Superior temporal gyrus (tissue), 1 donor: Measurements from ENCODE around the gene METTL4.

ENCODE experiments used
- DNase-seq: peaks from one replicate; pipeline ENCODE4 v3.0.0-alpha.2; 2016; ENCODE audit errors: extremely low spot score

METTL4 gene

GRCh38 chr18:2571200-2572170, at the start of gene METTL4, which contains the start of gene NDC80:
Gene METTL4 (minus strand): TSS chr18:2571505. CDS start chr18:2567216, 4,289 bp downstream.
Gene NDC80 (plus strand): TSS chr18:2571557. CDS start chr18:2572986, 1,429 bp downstream.
- peak; percentile 93 for DNase-seq

GRCh38 chr18:2618009-2618408, 46.7 kb upstream of the METTL4 start:
- no peak for DNase-seq

- no peak for DNase-seq
These were observed 46.2 kb upstream of the METTL4 start for GRCh38 chr18:2617401-2617998.

- DNase-seq: no peak
These were observed 41.7 kb upstream of the METTL4 start for GRCh38 chr18:2612996-2613395.

- no peak for DNase-seq
These were observed 39.2 kb upstream of the METTL4 start for GRCh38 chr18:2610549-2610948.

GRCh38 chr18:2609604-2610003, 38.3 kb upstream of the METTL4 start:
- no peak for DNase-seq

- DNase-seq: no peak
These were observed 35.0 kb upstream of the METTL4 start for GRCh38 chr18:2606335-2606734.

- DNase-seq: no peak
These were observed 31.5 kb upstream of the METTL4 start for GRCh38 chr18:2602844-2603243.

GRCh38 chr18:2597639-2598038, 26.3 kb upstream of the METTL4 start:
- DNase-seq: no peak

- DNase-seq: no peak
These were observed 19.0 kb upstream of the METTL4 start for GRCh38 chr18:2590303-2590702.

- DNase-seq: no peak
These were observed 18.2 kb upstream of the METTL4 start for GRCh38 chr18:2589345-2590068.

- DNase-seq: no peak
These were observed 17.5 kb upstream of the METTL4 start for GRCh38 chr18:2588666-2589344.

- DNase-seq: no peak
These were observed 16.5 kb upstream of the METTL4 start for GRCh38 chr18:2587788-2588187.

GRCh38 chr18:2573408-2573807, 2.1 kb upstream of the METTL4 start:
- DNase-seq: no peak

GRCh38 chr18:2572892-2573291, 1.6 kb upstream of the METTL4 start:
- no peak for DNase-seq

- DNase-seq: no peak
These were observed 865 bp upstream of the METTL4 start for GRCh38 chr18:2572171-2572569.

GRCh38 chr18:2570772-2571199, 519 bp downstream of the METTL4 start:
- DNase-seq: peak; percentile 79

- no peak for DNase-seq
These were observed 1.7 kb downstream of the METTL4 start for GRCh38 chr18:2569338-2570207.

GRCh38 chr18:2568605-2569004, 2.7 kb downstream of the METTL4 start:
- DNase-seq: no peak

GRCh38 chr18:2568129-2568528, 3.2 kb downstream of the METTL4 start:
- no peak for DNase-seq

- DNase-seq: no peak
These were observed 6.9 kb downstream of the METTL4 start for GRCh38 chr18:2564373-2564772.
